ENCODE results near the gene ZNF652.

Gene ZNF652

DNA sequence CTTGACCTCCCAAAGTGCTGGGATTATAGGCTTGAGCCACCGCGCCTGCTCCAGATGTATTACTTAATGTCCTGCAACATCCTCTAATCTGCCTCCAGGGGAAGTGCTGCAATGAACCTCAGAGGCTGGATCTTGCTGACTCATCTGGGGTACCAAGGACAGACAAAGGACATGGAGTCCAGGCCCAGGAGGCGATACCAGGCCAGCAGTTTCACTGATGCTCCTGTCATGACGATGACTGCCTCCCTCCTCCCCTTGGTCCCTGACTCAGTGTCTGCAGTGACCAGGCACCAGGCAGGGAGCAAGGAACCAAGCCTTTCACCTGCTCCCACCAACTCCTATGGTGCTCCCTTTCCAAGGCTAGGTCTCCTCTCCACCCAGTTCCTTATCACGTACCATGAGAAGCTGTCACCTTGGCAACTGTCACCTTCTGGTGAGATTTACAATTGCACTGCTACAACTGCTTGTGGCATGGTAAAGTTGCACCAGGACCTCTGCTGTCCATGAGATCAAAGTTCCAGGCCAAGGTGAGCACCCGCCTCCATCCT is 109.8 kb downstream of the ZNF652 start:
- no peak for TF ChIP-seq GATA2 (IDR thresholded peaks at IDR 0.05; ENCODE audit: low read depth, low read length)

DNA sequence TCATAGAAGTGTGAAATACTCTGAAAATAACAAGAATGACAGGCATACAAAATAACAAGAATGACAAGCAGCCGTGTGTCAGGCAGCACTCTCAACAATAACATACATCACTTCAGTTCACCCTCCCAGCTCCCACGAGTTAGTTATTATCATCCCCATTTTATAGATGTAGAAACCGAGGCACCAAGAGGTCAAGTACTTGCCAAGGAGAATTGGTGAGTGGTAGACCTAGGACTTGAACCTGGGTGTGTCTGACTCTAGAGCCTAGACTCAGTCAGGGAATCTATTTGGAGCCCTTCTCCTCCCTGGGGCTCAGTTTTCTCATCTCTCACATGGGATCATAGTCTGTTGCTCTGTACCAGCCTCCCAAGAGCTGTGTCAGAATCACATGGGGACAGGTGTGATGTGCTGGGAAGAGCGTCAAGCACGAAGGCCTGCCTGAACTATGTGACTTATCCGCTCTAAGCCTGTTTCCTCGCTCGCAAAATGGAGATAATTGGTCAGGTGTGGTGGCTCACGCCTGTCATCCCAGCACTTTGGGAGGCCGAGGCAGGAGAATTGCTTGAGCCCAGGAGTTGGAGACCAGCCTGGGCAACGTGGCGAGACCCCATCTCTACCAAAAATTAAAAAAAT is 112.0 kb downstream of the ZNF652 start:
- TF ChIP-seq GATA2 (IDR thresholded peaks at IDR 0.05; ENCODE audit: low read depth, low read length) (no peak), GATA3 (IDR thresholded peaks at IDR 0.05; ENCODE audit: low read depth, low read length) (no peak)

DNA sequence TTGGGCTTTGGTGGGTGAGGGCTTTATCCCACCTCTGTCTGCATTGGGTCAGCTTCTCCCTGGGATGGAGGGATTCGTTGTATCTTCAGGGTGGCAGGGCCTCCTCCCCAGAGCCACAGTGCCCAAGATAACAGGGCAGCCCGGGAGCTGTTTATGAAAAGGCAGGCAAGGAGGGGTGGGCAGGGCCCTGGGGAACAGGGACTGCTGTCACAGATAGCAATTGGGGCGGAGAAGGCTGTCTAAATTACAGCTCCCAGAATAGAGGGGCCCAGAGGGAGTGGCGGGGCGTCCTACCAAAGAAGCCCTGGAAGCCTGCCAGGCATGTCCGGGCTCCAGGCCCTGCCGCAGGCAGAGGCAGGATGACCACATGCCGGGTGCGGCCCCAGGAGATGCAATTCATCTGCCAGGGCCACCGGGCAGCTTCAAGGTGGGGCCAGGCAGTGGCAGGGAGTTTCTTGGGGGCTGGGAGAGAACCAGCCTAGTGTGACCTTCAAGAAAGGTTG is 112.7 kb downstream of the ZNF652 start:
- no peak for TF ChIP-seq GATA3 (IDR thresholded peaks at IDR 0.05; ENCODE audit: low read depth, low read length)
- no peak for TF ChIP-seq GATA2 (IDR thresholded peaks at IDR 0.05; ENCODE audit: low read depth, low read length)

DNA sequence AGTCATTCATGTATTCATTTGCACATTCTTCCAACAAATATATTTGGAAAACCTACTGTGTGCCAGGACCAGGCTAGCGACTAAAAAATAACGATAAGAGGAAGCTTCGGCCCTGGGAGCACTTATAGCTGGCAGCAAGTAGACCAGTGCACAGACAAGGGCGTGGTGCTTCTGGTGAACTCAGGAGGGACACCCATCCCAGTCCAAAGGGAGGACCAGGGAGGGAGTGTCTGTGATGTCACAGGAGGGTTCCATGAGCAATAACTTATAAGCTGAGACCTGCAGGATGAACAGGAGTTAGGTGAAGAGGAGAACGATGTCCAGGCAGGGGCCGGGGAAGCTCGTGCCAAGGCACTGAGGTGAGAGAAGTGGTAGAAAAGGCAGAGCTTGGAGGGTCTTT is 114.1 kb downstream of the ZNF652 start:
- TF ChIP-seq GATA3 (IDR thresholded peaks at IDR 0.05; ENCODE audit: low read depth, low read length) (no peak), GATA2 (IDR thresholded peaks at IDR 0.05; ENCODE audit: low read depth, low read length) (no peak)

DNA sequence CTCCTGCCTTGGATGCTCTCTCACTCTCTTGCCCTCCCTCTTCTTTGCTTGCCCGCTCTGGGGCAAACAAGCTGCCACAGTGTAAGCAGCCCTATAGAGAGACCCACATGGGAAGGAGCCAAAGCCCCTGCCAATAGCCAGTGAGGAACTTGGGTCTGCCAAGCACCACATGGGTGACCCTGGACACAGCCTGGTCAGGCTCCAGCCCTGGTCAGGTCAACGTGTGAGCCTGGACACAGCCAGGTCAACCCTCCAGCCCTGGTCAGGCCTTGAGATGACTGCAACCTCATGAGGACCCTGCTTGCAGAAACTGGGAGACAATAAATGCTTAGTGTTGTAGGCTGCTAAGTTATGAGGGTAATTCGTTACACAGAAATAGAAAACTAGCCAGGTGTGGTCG is 117.2 kb downstream of the ZNF652 start:
- TF ChIP-seq GATA2 (IDR thresholded peaks at IDR 0.05; ENCODE audit: low read depth, low read length) (no peak), GATA3 (IDR thresholded peaks at IDR 0.05; ENCODE audit: low read depth, low read length) (no peak)
